SK-N-SH (cell line): Measurements from ENCODE around the gene C12orf42. TPM values are rescaled to one million over a fixed set of nuclear protein-coding genes. Genes with fewer than 3 reads are reported as not detected.

Experiments
- CTCF ChIA-PET: fragments of 300-600, 350-600 bp; formaldehyde crosslinking; extraction: SDS; loops from one replicate; lab custom pipeline; 2021; lab: Yijun Ruan, JAX
- POLR2A ChIA-PET: fragments of 350-600 bp; sonication (Branson Sonifier 250); formaldehyde crosslinking; extraction: SDS; loops from one replicate; lab custom pipeline; 2020; ENCODE audit warnings: antibody characterized with exemption, inconsistent platforms; lab: Yijun Ruan, JAX
- DNase-seq: peaks from one replicate; pipeline ENCODE4 v3.0.0; 2012
- H2AFZ ChIP-seq: fragments of 200-600 bp; sonication (generic); 2 replicates; pipeline ENCODE4 v1.8.1; 2016; ENCODE audit warnings: antibody characterized with exemption, mild to moderate bottlenecking, low read depth
- H3F3A ChIP-seq: fragments of 200-600 bp; sonication (generic); replicated peaks from 2 replicates; pipeline ENCODE3; 2016; ENCODE audit warnings: antibody characterized with exemption, mild to moderate bottlenecking; ENCODE audit not compliant: insufficient read depth
- H3K27ac ChIP-seq, 2 experiments: fragments of 200-500 bp in 1 of 2; fragments of 200-600 bp in 1 of 2; sonication (Bioruptor generic) in 1 of 2; sonication (generic), shearing (Covaris generic) in 1 of 2; 2 replicates each; pipeline versions ENCODE4 v1.5.1 to v1.6.1; 2014 to 2016; ENCODE audit warnings: low read depth in 2 of 2, inconsistent platforms in 1 of 2, low read length in 1 of 2, mild to moderate bottlenecking in 1 of 2, mixed read lengths in 1 of 2
- H3K27me3 ChIP-seq: fragments of 200-600 bp; sonication (generic), shearing (Covaris generic); 2 replicates; pipeline ENCODE4 v1.6.1; 2016; ENCODE audit warnings: mixed run types; ENCODE audit not compliant: insufficient read depth
- H3K36me3 ChIP-seq, 2 experiments: fragments of 200-500 bp in 1 of 2; fragments of 200-600 bp in 1 of 2; sonication (Bioruptor generic) in 1 of 2; sonication (generic) in 1 of 2; replicated peaks in 1 of 2; 2 replicates each; pipeline versions ENCODE3 to v1.5.1; 2014 to 2016; ENCODE audit warnings: low read length in 1 of 2, mild to moderate bottlenecking in 1 of 2; ENCODE audit not compliant: insufficient read depth in 2 of 2, control insufficient read depth in 1 of 2
- H3K4me1 ChIP-seq, 2 experiments: fragments of 200-500 bp in 1 of 2; fragments of 200-600 bp in 1 of 2; sonication (Bioruptor generic) in 1 of 2; sonication (generic), shearing (Covaris generic) in 1 of 2; 2 replicates each; pipeline versions ENCODE4 v1.5.1 to v1.6.1; 2014 to 2016; ENCODE audit warnings: low read depth in 1 of 2, low read length in 1 of 2, mixed run types in 1 of 2; ENCODE audit not compliant: insufficient read depth in 2 of 2, control insufficient read depth in 1 of 2
- H3K4me2 ChIP-seq: fragments of 200-600 bp; sonication (generic), shearing (Covaris generic); 2 replicates; pipeline ENCODE4 v1.6.1; 2017; ENCODE audit warnings: mixed run types
- H3K4me3 ChIP-seq, 2 experiments: fragments of 200-500 bp in 1 of 2; fragments of 200-600 bp in 1 of 2; sonication (Bioruptor generic) in 1 of 2; sonication (generic), shearing (Covaris generic) in 1 of 2; 2 replicates each; pipeline versions ENCODE4 v1.5.1 to v1.8.1; 2014 to 2016; ENCODE audit warnings: low read depth in 2 of 2, inconsistent platforms in 1 of 2, low read length in 1 of 2, mild to moderate bottlenecking in 1 of 2, mixed read lengths in 1 of 2, moderate library complexity in 1 of 2
- H3K79me2 ChIP-seq: fragments of 200-600 bp; sonication (generic); 2 replicates; pipeline ENCODE4 v1.8.1; 2017; ENCODE audit warnings: mild to moderate bottlenecking; ENCODE audit not compliant: insufficient read depth
- H3K9ac ChIP-seq: fragments of 200-600 bp; sonication (generic); 2 replicates; pipeline ENCODE4 v1.6.1; 2017; ENCODE audit warnings: mixed run types
- H3K9me2 ChIP-seq: fragments of 200-600 bp; sonication (generic); 2 replicates; pipeline ENCODE4 v1.6.1; 2017; ENCODE audit warnings: mixed run types
- H3K9me3 ChIP-seq: fragments of 200-600 bp; sonication (generic); 2 replicates; pipeline ENCODE4 v1.6.1; 2017; ENCODE audit warnings: mixed run types, mild to moderate bottlenecking, moderate library complexity
- H4K20me1 ChIP-seq: fragments of 200-600 bp; sonication (generic); 2 replicates; pipeline ENCODE4 v1.6.1; 2017; ENCODE audit warnings: mild to moderate bottlenecking, mixed run types; ENCODE audit not compliant: insufficient read depth
- CHD2 ChIP-seq: fragments of 150-350 bp; IDR thresholded peaks from 2 replicates; pipeline ENCODE4 v1.6.1; 2018; ENCODE audit warnings: low read length; ENCODE audit not compliant: partially characterized antibody
- ELF1 ChIP-seq: IDR thresholded peaks from 2 replicates; pipeline ENCODE4 v1.4.0; 2012
- EP300 ChIP-seq, 2 experiments: IDR thresholded peaks; 2 replicates each; pipeline versions ENCODE4 v1.4.0 to v1.6.1; 2012; ENCODE audit warnings: borderline replicate concordance in 1 of 2, low read depth in 1 of 2, low read length in 1 of 2
- EZH2phosphoT487 ChIP-seq: fragments of 200-600 bp; sonication (generic); IDR thresholded peaks from 2 replicates; pipeline ENCODE4 v1.6.1; 2017; ENCODE audit warnings: low read depth, mixed run types, mild to moderate bottlenecking, antibody characterized with exemption, moderate library complexity, borderline replicate concordance
- FOSL2 ChIP-seq: IDR thresholded peaks from 2 replicates; pipeline ENCODE4 v1.4.0; 2012; ENCODE audit warnings: low read depth, mild to moderate bottlenecking, moderate library complexity, borderline replicate concordance
- FOXJ3 ChIP-seq: sonication (generic); formaldehyde crosslinking; IDR thresholded peaks from 2 replicates; pipeline ENCODE4 v1.5.1; 2020; ENCODE audit warnings: mild to moderate bottlenecking, missing genetic modification reagents
- GABPA ChIP-seq: IDR thresholded peaks from 2 replicates; pipeline ENCODE4 v1.4.0; 2012; ENCODE audit warnings: low read depth, mild to moderate bottlenecking
- IRF3 ChIP-seq: fragments of 150-350 bp; IDR thresholded peaks from 2 replicates; pipeline ENCODE4 v1.6.1; 2016; ENCODE audit warnings: mild to moderate bottlenecking, low read depth, low read length
- JUND ChIP-seq: IDR thresholded peaks from 2 replicates; pipeline ENCODE4 v1.4.0; 2012
- MEF2A ChIP-seq: IDR thresholded peaks from 2 replicates; pipeline ENCODE4 v1.4.0; 2012; ENCODE audit warnings: low read depth, borderline replicate concordance
- MXI1 ChIP-seq: IDR thresholded peaks from 2 replicates; pipeline ENCODE4 v1.6.1; 2012; ENCODE audit warnings: mild to moderate bottlenecking, low read depth, low read length, improper control_type of control experiment
- NFIC ChIP-seq: IDR thresholded peaks from 2 replicates; pipeline ENCODE4 v1.4.0; 2012; ENCODE audit warnings: borderline replicate concordance
- PBX3 ChIP-seq: IDR thresholded peaks from 2 replicates; pipeline ENCODE4; 2012
- RAD21 ChIP-seq: IDR thresholded peaks from 2 replicates; pipeline ENCODE4 v1.6.1; 2012; ENCODE audit warnings: mild to moderate bottlenecking, low read length
- RCOR1 ChIP-seq: fragments of 150-350 bp; IDR thresholded peaks from 2 replicates; pipeline ENCODE4 v1.6.1; 2017; ENCODE audit warnings: antibody characterized with exemption, low read length
- REST ChIP-seq: IDR thresholded peaks from 2 replicates; pipeline ENCODE4 v1.6.1; 2012; ENCODE audit warnings: mild to moderate bottlenecking, low read depth, low read length, moderate library complexity
- SMC3 ChIP-seq: IDR thresholded peaks from 2 replicates; pipeline ENCODE4 v1.6.1; 2012; ENCODE audit warnings: low read depth, low read length, improper control_type of control experiment
- TAF1 ChIP-seq: IDR thresholded peaks from 2 replicates; pipeline ENCODE4 v1.6.1; 2012; ENCODE audit warnings: low read depth, mild to moderate bottlenecking, low read length, moderate library complexity, borderline replicate concordance
- YY1 ChIP-seq: IDR thresholded peaks from 2 replicates; pipeline ENCODE4 v1.4.0; 2012; ENCODE audit warnings: low read depth, mild to moderate bottlenecking
- WGBS: methylation state at CpG from one replicate; pipeline ENCODE4 v1.1.6; 2017; ENCODE audit warnings: low lambda C conversion rate; 5-methylcytosine and 5-hydroxymethylcytosine counted together
- polyA plus RNA-seq, 3 experiments: library from polyadenylated mRNA; depleted of rRNA; stranded (reverse); fragments of >200 nt; gene quantifications; 2 replicates each; pipeline ENCODE4 v1.2.3, GENCODE V29; 2012

The C12orf42 gene
- polyA plus RNA-seq, 1 of the 3 experiments (the other 2 are of a cell fraction) = not detected

- Histone ChIP-seq H3K27ac (no peak overlapping the region), H3K4me2 (no peak overlapping the region), H3K9me2 (no peaks in the 10 kb centered on the region), H3K36me3 (no peaks in the 10 kb centered on the region), H3K4me3 (no peak overlapping the region), H3F3A (no peaks in the 10 kb centered on the region), H2AFZ (no peak overlapping the region), H3K27me3 (no peaks in the 10 kb centered on the region), H3K9me3 (no peaks in the 10 kb centered on the region), H3K9ac (no peak overlapping the region), H3K4me1 (no peaks in the 10 kb centered on the region), H4K20me1 (no peaks in the 10 kb centered on the region), H3K79me2 (no peaks in the 10 kb centered on the region)
- CTCF ChIA-PET = no interaction called here
- POLR2A ChIA-PET = no interaction called here
- WGBS = 4% methylated on average over 2 of the region's 2 CpGs
- TF ChIP-seq MXI1 (no peak), ELF1 (no peak), GABPA (no peak), RCOR1 (no peak), TAF1 (no peak), MEF2A (no peak), EZH2phosphoT487 (no peak), NFIC (no peak), JUND (no peak), IRF3 (no peak), RAD21 (no peak), REST (no peak), SMC3 (no peak), CHD2 (no peak), FOSL2 (no peak), YY1 (no peak)
- DNase-seq = no peak
Observed at GRCh38 chr12:103282124-103282523, 213.6 kb downstream of the C12orf42 start.

GRCh38 chr12:103279444-103279843, 216.3 kb downstream of the C12orf42 start:
- Histone ChIP-seq H3K27me3 (no peaks in the 10 kb centered on the region), H3K36me3 (no peaks in the 10 kb centered on the region), H3K27ac (no peak overlapping the region), H3K9ac (no peak overlapping the region), H4K20me1 (no peaks in the 10 kb centered on the region), H3K9me3 (no peaks in the 10 kb centered on the region), H3K9me2 (no peaks in the 10 kb centered on the region), H3K4me3 (no peak overlapping the region), H3K4me2 (no peak overlapping the region), H3F3A (no peaks in the 10 kb centered on the region), H2AFZ (no peak overlapping the region), H3K4me1 (no peaks in the 10 kb centered on the region; a peak in 1 of 4 replicates), H3K79me2 (no peaks in the 10 kb centered on the region)
- WGBS = 12% methylated on average over 2 of the region's 2 CpGs
- TF ChIP-seq EZH2phosphoT487 (no peak), FOXJ3 (no peak), MEF2A (no peak), RCOR1 (no peak), TAF1 (no peak), EP300 (IDR thresholded peaks at IDR 0.05; ENCODE audit: borderline replicate concordance in 1 of 2, low read depth in 1 of 2, low read length in 1 of 2) (no peak), PBX3 (no peak)
- ChIA-PET POLR2A (no interaction called here), CTCF (no interaction called here)
- no peak for DNase-seq
